GM23338 (cell line): Measurements from ENCODE around the gene SF3B4. TPM values are rescaled to one million over a fixed set of nuclear protein-coding genes. Genes with fewer than 3 reads are reported as not detected.

Experiments used
- ATAC-seq: fragments of 200-7000 bp; cut with Tn5 transposase; 3 replicates; pipeline ENCODE4 v1.9.1; 2020
- DNase-seq: peaks from one replicate; pipeline ENCODE4 v3.0.0-alpha.2; 2015; ENCODE audit warnings: low spot score
- H2AFZ ChIP-seq: fragments of 200-600 bp; sonication (generic); 2 replicates; pipeline ENCODE4 v1.8.0; 2016; ENCODE audit warnings: antibody characterized with exemption, mild to moderate bottlenecking, moderate library complexity
- H3F3A ChIP-seq: fragments of 200-600 bp; sonication (generic); replicated peaks from 2 replicates; pipeline ENCODE4 v1.8.0; 2017; ENCODE audit warnings: antibody characterized with exemption, mixed run types, low read depth
- H3K27ac ChIP-seq: fragments of 200-600 bp; sonication (generic); 2 replicates; pipeline ENCODE4 v1.6.1; 2016; ENCODE audit warnings: low read depth
- H3K27me3 ChIP-seq: fragments of 200-600 bp; sonication (generic); 2 replicates; pipeline ENCODE4 v1.8.0; 2016; ENCODE audit warnings: mild to moderate bottlenecking, mixed run types, moderate library complexity; ENCODE audit not compliant: insufficient read depth
- H3K36me3 ChIP-seq: fragments of 200-600 bp; sonication (generic); 2 replicates; pipeline ENCODE4 v1.8.0; 2016; ENCODE audit warnings: mild to moderate bottlenecking; ENCODE audit not compliant: insufficient read depth
- H3K4me1 ChIP-seq: fragments of 200-600 bp; sonication (generic); 2 replicates; pipeline ENCODE4 v1.8.0; 2016; ENCODE audit warnings: mild to moderate bottlenecking, moderate library complexity; ENCODE audit not compliant: insufficient read depth
- H3K4me2 ChIP-seq: fragments of 200-600 bp; sonication (generic); 2 replicates; pipeline ENCODE4 v1.7.1; 2017; ENCODE audit warnings: mixed run types
- H3K4me3 ChIP-seq: fragments of 200-600 bp; sonication (generic); 2 replicates; pipeline ENCODE4 v1.6.1; 2016; ENCODE audit warnings: mixed run types
- H3K79me2 ChIP-seq: fragments of 200-600 bp; sonication (generic); replicated peaks from 2 replicates; pipeline ENCODE4 v1.8.0; 2017; ENCODE audit warnings: mild to moderate bottlenecking; ENCODE audit not compliant: insufficient read depth
- H3K9me2 ChIP-seq: fragments of 200-600 bp; sonication (generic); 2 replicates; pipeline ENCODE4 v1.8.0; 2017; ENCODE audit not compliant: insufficient read depth
- H4K20me1 ChIP-seq: fragments of 200-600 bp; sonication (generic); replicated peaks from 2 replicates; pipeline ENCODE4 v1.8.0; 2017; ENCODE audit warnings: mild to moderate bottlenecking; ENCODE audit not compliant: insufficient read depth
- H3K27ac Mint-ChIP-seq: 2 replicates; pipeline ENCODE4 v1.8.0; 2020; ENCODE audit warnings: inconsistent platforms, mild to moderate bottlenecking, moderate library complexity, mixed read lengths
- H3K27me3 Mint-ChIP-seq: 3 replicates; pipeline ENCODE4 v1.8.0; 2022; ENCODE audit warnings: low read depth, mild to moderate bottlenecking, moderate library complexity, mixed read lengths, inconsistent platforms; ENCODE audit not compliant: insufficient read depth, poor library complexity
- H3K36me3 Mint-ChIP-seq: 3 replicates; pipeline ENCODE4 v1.8.0; 2021; ENCODE audit warnings: low read depth, mild to moderate bottlenecking, inconsistent platforms, moderate library complexity, mixed read lengths
- H3K4me1 Mint-ChIP-seq: 3 replicates; pipeline ENCODE4 v1.8.0; 2020; ENCODE audit warnings: mild to moderate bottlenecking, inconsistent platforms, mixed read lengths
- H3K4me3 Mint-ChIP-seq: 3 replicates; pipeline ENCODE4 v1.8.0; 2021; ENCODE audit warnings: moderate library complexity, mild to moderate bottlenecking, inconsistent platforms, mixed read lengths
- H3K9me3 Mint-ChIP-seq: 3 replicates; pipeline ENCODE4 v1.8.0; 2020; ENCODE audit warnings: moderate library complexity, mild to moderate bottlenecking, inconsistent platforms, mixed read lengths
- CREB1 ChIP-seq: fragments of 250-450 bp; sonication (Bioruptor Pico); IDR thresholded peaks from 2 replicates; pipeline ENCODE4 v1.5.0; 2020; ENCODE audit warnings: low read depth, mild to moderate bottlenecking, moderate library complexity
- EZH2 ChIP-seq: fragments of 200-600 bp; sonication (generic); IDR thresholded peaks from one replicate; pipeline ENCODE4 v1.8.0; 2017; ENCODE audit warnings: antibody characterized with exemption, mild to moderate bottlenecking, low read depth; ENCODE audit not compliant: unreplicated experiment
- EZH2phosphoT487 ChIP-seq: fragments of 200-600 bp; sonication (generic); IDR thresholded peaks from one replicate; pipeline ENCODE4 v1.8.1; 2018; ENCODE audit warnings: antibody characterized with exemption; ENCODE audit not compliant: unreplicated experiment
- JUNB ChIP-seq: IDR thresholded peaks from one replicate; pipeline ENCODE4 v1.6.1; 2016; ENCODE audit warnings: antibody characterized with exemption; ENCODE audit not compliant: unreplicated experiment
- NANOG ChIP-seq: IDR thresholded peaks from 2 replicates; pipeline ENCODE4 v1.6.1; 2016; ENCODE audit warnings: antibody characterized with exemption, borderline replicate concordance
- POLR2AphosphoS5 ChIP-seq: IDR thresholded peaks from 2 replicates; pipeline ENCODE4 v1.6.1; 2016; ENCODE audit warnings: antibody characterized with exemption, low read depth
- STAT1 ChIP-seq: IDR thresholded peaks from one replicate; pipeline ENCODE4 v1.6.1; 2016; ENCODE audit warnings: antibody characterized with exemption; ENCODE audit not compliant: unreplicated experiment
- ZNF114 ChIP-seq: fragments of 250-450 bp; sonication (Bioruptor Pico); IDR thresholded peaks from 2 replicates; pipeline ENCODE4 v1.5.0; 2020; ENCODE audit warnings: mild to moderate bottlenecking, moderate library complexity
- ZNF331 ChIP-seq: fragments of 250-450 bp; sonication (Bioruptor Pico); IDR thresholded peaks from 2 replicates; pipeline ENCODE4 v1.5.0; 2020; ENCODE audit warnings: low read depth, mild to moderate bottlenecking, moderate library complexity
- polyA plus RNA-seq: library from polyadenylated mRNA; unstranded; fragments of >200 nt; fragmentation: Nextera tagmentation; extraction: Ambion mirVana; gene quantifications from 2 replicates; pipeline ENCODE4 v1.2.1, GENCODE V29; 2016
- total RNA-seq: library from RNA; depleted of rRNA; stranded (reverse); fragments of >200 nt; shearing (Covaris generic); gene quantifications from 2 replicates; pipeline ENCODE4 v1.2.3, GENCODE V29; 2014
- TF ChIP-seq, protein P1 (sequence below): IDR thresholded peaks from one replicate; pipeline ENCODE4 v1.6.1; 2018; ENCODE audit warnings: antibody characterized with exemption; ENCODE audit not compliant: unreplicated experiment
- TF ChIP-seq, protein P2 (sequence below), 2 experiments: fragments of 200-600 bp in 1 of 2; sonication (generic) in 1 of 2; conservative IDR thresholded peaks; 2 replicates each; pipeline versions ENCODE4 v1.5.1 to v1.6.1; 2016 to 2017; ENCODE audit warnings: antibody characterized with exemption in 2 of 2, low read depth in 2 of 2, mild to moderate bottlenecking in 2 of 2, moderate library complexity in 1 of 2
- TF ChIP-seq, protein P3 (sequence below): fragments of 250-450 bp; sonication (Bioruptor Pico); IDR thresholded peaks from 2 replicates; pipeline ENCODE4 v1.5.0; 2020; ENCODE audit warnings: mild to moderate bottlenecking, moderate library complexity
- TF ChIP-seq, protein P4 (sequence below): IDR thresholded peaks from 2 replicates; pipeline ENCODE4 v1.6.1; 2016; ENCODE audit warnings: antibody characterized with exemption

The SF3B4 gene
- total and polyA plus RNA-seq, 2 experiments from 2014 or later, result 48.7 to 84.0 TPM

DNA sequence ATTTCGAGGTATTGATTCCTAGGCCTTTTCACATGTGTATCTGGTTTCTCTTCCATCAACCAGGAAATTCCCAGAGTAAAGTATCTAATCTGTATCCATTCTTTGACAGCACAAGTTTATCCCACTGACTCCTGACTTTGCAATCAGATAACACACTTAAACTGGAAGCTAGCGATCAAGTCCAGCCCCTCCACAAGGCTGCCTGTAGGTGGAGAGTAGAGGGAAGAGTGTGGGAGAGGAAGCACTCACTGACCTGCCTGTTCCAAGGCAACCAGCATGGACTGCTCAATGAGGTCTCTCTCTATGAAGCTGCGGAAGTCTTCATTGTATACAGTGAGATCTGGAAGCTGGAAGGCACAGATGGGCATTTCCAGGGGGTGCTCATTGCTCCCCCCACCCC, 39.4 kb upstream of the SF3B4 start:
- Histone ChIP-seq H3K36me3 (peaks cover 21% of the 10 kb centered on the region), H4K20me1 (no peaks in the 10 kb centered on the region; the same call in 1 of the 2 replicates), H3K27me3 (no peaks in the 10 kb centered on the region), H3K9me2 (no peaks in the 10 kb centered on the region), H3K79me2 (no peaks in the 10 kb centered on the region), H2AFZ (no peak overlapping the region), H3K4me2 (no peak overlapping the region), H3K27ac (no peak overlapping the region), H3K4me1 (no peaks in the 10 kb centered on the region), H3K4me3 (no peak overlapping the region), H3F3A (0 out of 2 replicates have a peak, but pooled peaks cover 2% of the 10 kb centered on the region)
- H3K27ac Mint-ChIP-seq, result no peak overlapping the region
- H3K4me3 Mint-ChIP-seq, result no peak overlapping the region
- H3K4me1 Mint-ChIP-seq, result no peaks in the 10 kb centered on the region
- TF ChIP-seq CREB1 (CRISPR knock-in tag), result no peak
- TF ChIP-seq NANOG, result no peak
- TF ChIP-seq EZH2phosphoT487, result no peak
- no peak for TF ChIP-seq EZH2
- no peak for TF ChIP-seq POLR2AphosphoS5
- TF ChIP-seq, protein P1, sequence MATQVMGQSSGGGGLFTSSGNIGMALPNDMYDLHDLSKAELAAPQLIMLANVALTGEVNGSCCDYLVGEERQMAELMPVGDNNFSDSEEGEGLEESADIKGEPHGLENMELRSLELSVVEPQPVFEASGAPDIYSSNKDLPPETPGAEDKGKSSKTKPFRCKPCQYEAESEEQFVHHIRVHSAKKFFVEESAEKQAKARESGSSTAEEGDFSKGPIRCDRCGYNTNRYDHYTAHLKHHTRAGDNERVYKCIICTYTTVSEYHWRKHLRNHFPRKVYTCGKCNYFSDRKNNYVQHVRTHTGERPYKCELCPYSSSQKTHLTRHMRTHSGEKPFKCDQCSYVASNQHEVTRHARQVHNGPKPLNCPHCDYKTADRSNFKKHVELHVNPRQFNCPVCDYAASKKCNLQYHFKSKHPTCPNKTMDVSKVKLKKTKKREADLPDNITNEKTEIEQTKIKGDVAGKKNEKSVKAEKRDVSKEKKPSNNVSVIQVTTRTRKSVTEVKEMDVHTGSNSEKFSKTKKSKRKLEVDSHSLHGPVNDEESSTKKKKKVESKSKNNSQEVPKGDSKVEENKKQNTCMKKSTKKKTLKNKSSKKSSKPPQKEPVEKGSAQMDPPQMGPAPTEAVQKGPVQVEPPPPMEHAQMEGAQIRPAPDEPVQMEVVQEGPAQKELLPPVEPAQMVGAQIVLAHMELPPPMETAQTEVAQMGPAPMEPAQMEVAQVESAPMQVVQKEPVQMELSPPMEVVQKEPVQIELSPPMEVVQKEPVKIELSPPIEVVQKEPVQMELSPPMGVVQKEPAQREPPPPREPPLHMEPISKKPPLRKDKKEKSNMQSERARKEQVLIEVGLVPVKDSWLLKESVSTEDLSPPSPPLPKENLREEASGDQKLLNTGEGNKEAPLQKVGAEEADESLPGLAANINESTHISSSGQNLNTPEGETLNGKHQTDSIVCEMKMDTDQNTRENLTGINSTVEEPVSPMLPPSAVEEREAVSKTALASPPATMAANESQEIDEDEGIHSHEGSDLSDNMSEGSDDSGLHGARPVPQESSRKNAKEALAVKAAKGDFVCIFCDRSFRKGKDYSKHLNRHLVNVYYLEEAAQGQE, result no peak
- TF ChIP-seq ZNF114, result no peak
- TF ChIP-seq, protein P2, sequence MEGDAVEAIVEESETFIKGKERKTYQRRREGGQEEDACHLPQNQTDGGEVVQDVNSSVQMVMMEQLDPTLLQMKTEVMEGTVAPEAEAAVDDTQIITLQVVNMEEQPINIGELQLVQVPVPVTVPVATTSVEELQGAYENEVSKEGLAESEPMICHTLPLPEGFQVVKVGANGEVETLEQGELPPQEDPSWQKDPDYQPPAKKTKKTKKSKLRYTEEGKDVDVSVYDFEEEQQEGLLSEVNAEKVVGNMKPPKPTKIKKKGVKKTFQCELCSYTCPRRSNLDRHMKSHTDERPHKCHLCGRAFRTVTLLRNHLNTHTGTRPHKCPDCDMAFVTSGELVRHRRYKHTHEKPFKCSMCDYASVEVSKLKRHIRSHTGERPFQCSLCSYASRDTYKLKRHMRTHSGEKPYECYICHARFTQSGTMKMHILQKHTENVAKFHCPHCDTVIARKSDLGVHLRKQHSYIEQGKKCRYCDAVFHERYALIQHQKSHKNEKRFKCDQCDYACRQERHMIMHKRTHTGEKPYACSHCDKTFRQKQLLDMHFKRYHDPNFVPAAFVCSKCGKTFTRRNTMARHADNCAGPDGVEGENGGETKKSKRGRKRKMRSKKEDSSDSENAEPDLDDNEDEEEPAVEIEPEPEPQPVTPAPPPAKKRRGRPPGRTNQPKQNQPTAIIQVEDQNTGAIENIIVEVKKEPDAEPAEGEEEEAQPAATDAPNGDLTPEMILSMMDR (conservative IDR thresholded peaks at IDR 0.05; ENCODE audit: low read depth in 2 of 2), result no peak
- TF ChIP-seq, protein P3, sequence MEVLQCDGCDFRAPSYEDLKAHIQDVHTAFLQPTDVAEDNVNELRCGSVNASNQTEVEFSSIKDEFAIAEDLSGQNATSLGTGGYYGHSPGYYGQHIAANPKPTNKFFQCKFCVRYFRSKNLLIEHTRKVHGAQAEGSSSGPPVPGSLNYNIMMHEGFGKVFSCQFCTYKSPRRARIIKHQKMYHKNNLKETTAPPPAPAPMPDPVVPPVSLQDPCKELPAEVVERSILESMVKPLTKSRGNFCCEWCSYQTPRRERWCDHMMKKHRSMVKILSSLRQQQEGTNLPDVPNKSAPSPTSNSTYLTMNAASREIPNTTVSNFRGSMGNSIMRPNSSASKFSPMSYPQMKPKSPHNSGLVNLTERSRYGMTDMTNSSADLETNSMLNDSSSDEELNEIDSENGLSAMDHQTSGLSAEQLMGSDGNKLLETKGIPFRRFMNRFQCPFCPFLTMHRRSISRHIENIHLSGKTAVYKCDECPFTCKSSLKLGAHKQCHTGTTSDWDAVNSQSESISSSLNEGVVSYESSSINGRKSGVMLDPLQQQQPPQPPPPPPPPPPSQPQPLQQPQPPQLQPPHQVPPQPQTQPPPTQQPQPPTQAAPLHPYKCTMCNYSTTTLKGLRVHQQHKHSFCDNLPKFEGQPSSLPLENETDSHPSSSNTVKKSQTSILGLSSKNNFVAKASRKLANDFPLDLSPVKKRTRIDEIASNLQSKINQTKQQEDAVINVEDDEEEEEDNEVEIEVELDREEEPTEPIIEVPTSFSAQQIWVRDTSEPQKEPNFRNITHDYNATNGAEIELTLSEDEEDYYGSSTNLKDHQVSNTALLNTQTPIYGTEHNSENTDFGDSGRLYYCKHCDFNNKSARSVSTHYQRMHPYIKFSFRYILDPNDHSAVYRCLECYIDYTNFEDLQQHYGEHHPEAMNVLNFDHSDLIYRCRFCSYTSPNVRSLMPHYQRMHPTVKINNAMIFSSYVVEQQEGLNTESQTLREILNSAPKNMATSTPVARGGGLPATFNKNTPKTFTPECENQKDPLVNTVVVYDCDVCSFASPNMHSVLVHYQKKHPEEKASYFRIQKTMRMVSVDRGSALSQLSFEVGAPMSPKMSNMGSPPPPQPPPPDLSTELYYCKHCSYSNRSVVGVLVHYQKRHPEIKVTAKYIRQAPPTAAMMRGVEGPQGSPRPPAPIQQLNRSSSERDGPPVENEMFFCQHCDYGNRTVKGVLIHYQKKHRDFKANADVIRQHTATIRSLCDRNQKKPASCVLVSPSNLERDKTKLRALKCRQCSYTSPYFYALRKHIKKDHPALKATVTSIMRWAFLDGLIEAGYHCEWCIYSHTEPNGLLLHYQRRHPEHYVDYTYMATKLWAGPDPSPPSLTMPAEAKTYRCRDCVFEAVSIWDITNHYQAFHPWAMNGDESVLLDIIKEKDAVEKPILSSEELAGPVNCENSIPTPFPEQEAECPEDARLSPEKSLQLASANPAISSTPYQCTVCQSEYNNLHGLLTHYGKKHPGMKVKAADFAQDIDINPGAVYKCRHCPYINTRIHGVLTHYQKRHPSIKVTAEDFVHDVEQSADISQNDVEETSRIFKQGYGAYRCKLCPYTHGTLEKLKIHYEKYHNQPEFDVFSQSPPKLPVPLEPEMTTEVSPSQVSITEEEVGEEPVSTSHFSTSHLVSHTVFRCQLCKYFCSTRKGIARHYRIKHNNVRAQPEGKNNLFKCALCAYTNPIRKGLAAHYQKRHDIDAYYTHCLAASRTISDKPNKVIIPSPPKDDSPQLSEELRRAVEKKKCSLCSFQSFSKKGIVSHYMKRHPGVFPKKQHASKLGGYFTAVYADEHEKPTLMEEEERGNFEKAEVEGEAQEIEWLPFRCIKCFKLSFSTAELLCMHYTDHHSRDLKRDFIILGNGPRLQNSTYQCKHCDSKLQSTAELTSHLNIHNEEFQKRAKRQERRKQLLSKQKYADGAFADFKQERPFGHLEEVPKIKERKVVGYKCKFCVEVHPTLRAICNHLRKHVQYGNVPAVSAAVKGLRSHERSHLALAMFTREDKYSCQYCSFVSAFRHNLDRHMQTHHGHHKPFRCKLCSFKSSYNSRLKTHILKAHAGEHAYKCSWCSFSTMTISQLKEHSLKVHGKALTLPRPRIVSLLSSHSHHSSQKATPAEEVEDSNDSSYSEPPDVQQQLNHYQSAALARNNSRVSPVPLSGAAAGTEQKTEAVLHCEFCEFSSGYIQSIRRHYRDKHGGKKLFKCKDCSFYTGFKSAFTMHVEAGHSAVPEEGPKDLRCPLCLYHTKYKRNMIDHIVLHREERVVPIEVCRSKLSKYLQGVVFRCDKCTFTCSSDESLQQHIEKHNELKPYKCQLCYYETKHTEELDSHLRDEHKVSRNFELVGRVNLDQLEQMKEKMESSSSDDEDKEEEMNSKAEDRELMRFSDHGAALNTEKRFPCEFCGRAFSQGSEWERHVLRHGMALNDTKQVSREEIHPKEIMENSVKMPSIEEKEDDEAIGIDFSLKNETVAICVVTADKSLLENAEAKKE (CRISPR knock-in tag), result no peak
- no peak for TF ChIP-seq STAT1
- TF ChIP-seq, protein P4, sequence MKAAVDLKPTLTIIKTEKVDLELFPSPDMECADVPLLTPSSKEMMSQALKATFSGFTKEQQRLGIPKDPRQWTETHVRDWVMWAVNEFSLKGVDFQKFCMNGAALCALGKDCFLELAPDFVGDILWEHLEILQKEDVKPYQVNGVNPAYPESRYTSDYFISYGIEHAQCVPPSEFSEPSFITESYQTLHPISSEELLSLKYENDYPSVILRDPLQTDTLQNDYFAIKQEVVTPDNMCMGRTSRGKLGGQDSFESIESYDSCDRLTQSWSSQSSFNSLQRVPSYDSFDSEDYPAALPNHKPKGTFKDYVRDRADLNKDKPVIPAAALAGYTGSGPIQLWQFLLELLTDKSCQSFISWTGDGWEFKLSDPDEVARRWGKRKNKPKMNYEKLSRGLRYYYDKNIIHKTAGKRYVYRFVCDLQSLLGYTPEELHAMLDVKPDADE, result no peak
- no peak for TF ChIP-seq JUNB
- no peak for TF ChIP-seq ZNF331
- H3K27me3 Mint-ChIP-seq, result no peaks in the 10 kb centered on the region
- ATAC-seq (no peak; the same call in 2 of the 3 replicates), DNase-seq (no peak)
- H3K9me3 Mint-ChIP-seq, result no peaks in the 10 kb centered on the region
- H3K36me3 Mint-ChIP-seq, result peaks cover 41% of the 10 kb centered on the region
